VCaP (cell line): ENCODE data around the gene DIAPH1.

Source experiments
- H3K27ac ChIP-seq: fragments of 450-650 bp; 2 replicates; pipeline ENCODE4 v1.5.1; 2017
- CTCF ChIP-seq: fragments of 450-650 bp; conservative IDR thresholded peaks from 2 replicates; pipeline ENCODE4 v1.5.1; 2017; ENCODE audit warnings: mild to moderate bottlenecking, moderate library complexity

DIAPH1 gene

GRCh38 chr5:141634720-141635119, 15.9 kb upstream of the DIAPH1 start:
- H3K27ac ChIP-seq = no peak overlapping the region
- TF ChIP-seq CTCF = no peak

GRCh38 chr5:141633871-141634561, 15.2 kb upstream of the DIAPH1 start:
- TF ChIP-seq CTCF = no peak
- H3K27ac ChIP-seq = no peak overlapping the region

GRCh38 chr5:141632650-141633049, 13.8 kb upstream of the DIAPH1 start:
- no peak overlapping the region for H3K27ac ChIP-seq
- no peak for TF ChIP-seq CTCF

- TF ChIP-seq CTCF = no peak
- no peak overlapping the region for H3K27ac ChIP-seq
Measured at GRCh38 chr5:141630570-141631140, 11.9 kb upstream of the DIAPH1 start.

- no peak for TF ChIP-seq CTCF
- H3K27ac ChIP-seq = no peak overlapping the region
Measured at GRCh38 chr5:141628175-141628788, 9.5 kb upstream of the DIAPH1 start.

GRCh38 chr5:141623611-141624010, 4.8 kb upstream of the DIAPH1 start:
- TF ChIP-seq CTCF = no peak
- no peak overlapping the region for H3K27ac ChIP-seq

- no peak for TF ChIP-seq CTCF
- peak overlapping the region; percentile 18; the same call in 1 of the 2 replicates for H3K27ac ChIP-seq
Measured at GRCh38 chr5:141623186-141623585, 4.4 kb upstream of the DIAPH1 start.
